B cell (primary cell): ENCODE results near the gene CHTOP.

Source experiments
- EZH2 ChIP-seq: IDR thresholded peaks from 2 replicates; pipeline ENCODE4 v1.6.1; 2012; ENCODE audit warnings: borderline replicate concordance, low read depth, mild to moderate bottlenecking, moderate library complexity, low read length; ENCODE audit not compliant: insufficient read depth, poor library complexity, severe bottlenecking
- TF ChIP-seq, protein P1 (sequence below): fragments of 200-600 bp; IDR thresholded peaks from one replicate; pipeline ENCODE4 v1.8.0; 2022; ENCODE audit warnings: antibody characterized with exemption, mild to moderate bottlenecking

DNA sequence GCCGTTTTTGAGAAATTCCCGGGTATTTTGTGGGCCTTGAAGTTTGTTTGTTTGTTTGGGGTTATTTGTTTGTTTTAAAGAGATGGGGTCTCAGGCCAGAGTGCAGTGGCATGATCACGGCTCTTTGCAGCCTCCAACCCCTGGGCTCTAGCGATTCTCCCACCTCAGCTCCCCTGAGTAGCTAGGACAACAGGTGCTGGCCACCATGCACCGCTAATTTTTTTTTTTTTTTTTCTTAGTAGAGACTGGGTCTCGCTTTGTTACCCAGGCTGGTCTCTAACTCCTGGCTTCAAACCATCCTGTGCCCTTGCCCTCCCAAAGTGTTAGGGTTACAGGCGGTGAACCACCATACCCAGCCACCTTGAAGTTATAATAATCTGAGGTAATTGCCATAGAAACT is 2.0 kb downstream of the CHTOP start:
- TF ChIP-seq, protein P1, sequence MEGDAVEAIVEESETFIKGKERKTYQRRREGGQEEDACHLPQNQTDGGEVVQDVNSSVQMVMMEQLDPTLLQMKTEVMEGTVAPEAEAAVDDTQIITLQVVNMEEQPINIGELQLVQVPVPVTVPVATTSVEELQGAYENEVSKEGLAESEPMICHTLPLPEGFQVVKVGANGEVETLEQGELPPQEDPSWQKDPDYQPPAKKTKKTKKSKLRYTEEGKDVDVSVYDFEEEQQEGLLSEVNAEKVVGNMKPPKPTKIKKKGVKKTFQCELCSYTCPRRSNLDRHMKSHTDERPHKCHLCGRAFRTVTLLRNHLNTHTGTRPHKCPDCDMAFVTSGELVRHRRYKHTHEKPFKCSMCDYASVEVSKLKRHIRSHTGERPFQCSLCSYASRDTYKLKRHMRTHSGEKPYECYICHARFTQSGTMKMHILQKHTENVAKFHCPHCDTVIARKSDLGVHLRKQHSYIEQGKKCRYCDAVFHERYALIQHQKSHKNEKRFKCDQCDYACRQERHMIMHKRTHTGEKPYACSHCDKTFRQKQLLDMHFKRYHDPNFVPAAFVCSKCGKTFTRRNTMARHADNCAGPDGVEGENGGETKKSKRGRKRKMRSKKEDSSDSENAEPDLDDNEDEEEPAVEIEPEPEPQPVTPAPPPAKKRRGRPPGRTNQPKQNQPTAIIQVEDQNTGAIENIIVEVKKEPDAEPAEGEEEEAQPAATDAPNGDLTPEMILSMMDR, result no peak
- no peak for TF ChIP-seq EZH2
